B cell (primary cell): ENCODE measurements around the gene SLC6A12.

ENCODE experiments used
- CTCF ChIP-seq: fragments of 200-600 bp; IDR thresholded peaks from one replicate; pipeline ENCODE4 v1.8.0; 2022; ENCODE audit warnings: antibody characterized with exemption, mild to moderate bottlenecking
- EZH2 ChIP-seq: IDR thresholded peaks from 2 replicates; pipeline ENCODE4 v1.6.1; 2012; ENCODE audit warnings: borderline replicate concordance, low read depth, mild to moderate bottlenecking, moderate library complexity, low read length; ENCODE audit not compliant: insufficient read depth, poor library complexity, severe bottlenecking

- TF ChIP-seq CTCF (no peak), EZH2 (no peak)
Observed at GRCh38 chr12:204261-204678, 9.7 kb downstream of the SLC6A12 start.
